Keratinocyte (primary cell): ENCODE data around the gene CLIP4. TPM values are rescaled to one million over a fixed set of nuclear protein-coding genes. Genes with fewer than 3 reads are reported as not detected.

Experiments used
- DNase-seq: peaks from one replicate; pipeline ENCODE4 v3.0.0-alpha.2; 2011; ENCODE audit warnings: low read depth, missing footprints, low spot score
- FAIRE-seq: peaks from 2 replicates; lab custom pipeline; 2011; peaks lifted over from hg19 to GRCh38; lab: Jason Lieb, UNC
- H2AFZ ChIP-seq: 2 replicates; pipeline ENCODE4 v1.6.0; 2012; ENCODE audit warnings: low read length, control low read depth, inconsistent platforms; ENCODE audit not compliant: control insufficient read depth
- H3K27ac ChIP-seq: 2 replicates; pipeline ENCODE4 v1.5.1; 2011; ENCODE audit warnings: low read length; ENCODE audit not compliant: control insufficient read depth, insufficient read depth
- H3K27me3 ChIP-seq: 3 replicates; pipeline ENCODE4 v1.6.0; 2011; ENCODE audit warnings: low read length; ENCODE audit not compliant: control insufficient read depth, insufficient read depth; ENCODE audit errors: extremely low read depth
- H3K36me3 ChIP-seq, 2 experiments: 2 replicates in 1 of 2; 3 replicates in 1 of 2; pipeline ENCODE4 v1.5.1; 2011; ENCODE audit warnings: low read length in 2 of 2, mild to moderate bottlenecking in 1 of 2; ENCODE audit not compliant: control insufficient read depth in 2 of 2, insufficient read depth in 2 of 2; ENCODE audit errors: extremely low read depth in 1 of 2
- H3K4me1 ChIP-seq: 3 replicates; pipeline ENCODE4 v1.5.1; 2011; ENCODE audit warnings: low read length; ENCODE audit not compliant: control insufficient read depth, insufficient read depth; ENCODE audit errors: extremely low read depth
- H3K4me2 ChIP-seq: 3 replicates; pipeline ENCODE4 v1.6.0; 2011; ENCODE audit warnings: low read depth, low read length; ENCODE audit not compliant: control insufficient read depth, insufficient read depth; ENCODE audit errors: extremely low read depth
- H3K4me3 ChIP-seq, 3 experiments: fragments of 200-600 bp in 1 of 3; sonication (generic) in 1 of 3; 2 replicates in 2 of 3; 3 replicates in 1 of 3; pipeline ENCODE4 v1.5.1; 2011 to 2016; ENCODE audit warnings: low read length in 3 of 3, mild to moderate bottlenecking in 3 of 3, control low read depth in 2 of 3, inconsistent platforms in 1 of 3, low read depth in 1 of 3, mixed read lengths in 1 of 3, mixed run types in 1 of 3, moderate library complexity in 1 of 3; ENCODE audit not compliant: control insufficient read depth in 2 of 3, insufficient read depth in 2 of 3; ENCODE audit errors: extremely low read depth in 1 of 3
- H3K79me2 ChIP-seq: 2 replicates; pipeline ENCODE4 v1.6.0; 2012; ENCODE audit warnings: low read length; ENCODE audit not compliant: control insufficient read depth, insufficient read depth
- H3K9ac ChIP-seq: 3 replicates; pipeline ENCODE4 v1.6.0; 2011; ENCODE audit warnings: low read length; ENCODE audit not compliant: control insufficient read depth, insufficient read depth; ENCODE audit errors: extremely low read depth
- H3K9me1 ChIP-seq: 3 replicates; pipeline ENCODE4 v1.6.0; 2011; ENCODE audit warnings: low read length; ENCODE audit not compliant: control insufficient read depth, insufficient read depth; ENCODE audit errors: extremely low read depth
- H3K9me3 ChIP-seq: 2 replicates; pipeline ENCODE4 v1.5.1; 2012; ENCODE audit warnings: low read depth, low read length; ENCODE audit not compliant: control insufficient read depth
- H4K20me1 ChIP-seq: 3 replicates; pipeline ENCODE4 v1.6.0; 2011; ENCODE audit warnings: low read length; ENCODE audit not compliant: control insufficient read depth, insufficient read depth; ENCODE audit errors: extremely low read depth
- EZH2 ChIP-seq: IDR thresholded peaks from one replicate; pipeline ENCODE4 v1.6.1; 2012; ENCODE audit warnings: inconsistent platforms, mild to moderate bottlenecking, low read length, moderate library complexity
- dilution Hi-C: fragments of 300-500 bp; cut with MboI; formaldehyde crosslinking; loops from one replicate; pipeline ENCODE4 v1.7.0; 2020; ENCODE audit warnings: low sequenced_read_pairs; ENCODE audit not compliant: extremely low pct_ligation_motif_present
- polyA plus RNA-seq, 5 experiments: library from polyadenylated mRNA; depleted of rRNA in 3 of 5; stranded (reverse) in 3 of 5; stranded (forward) in 1 of 5; unstranded in 1 of 5; fragments of >200 nt; gene quantifications; 1 replicate in 1 of 5; 2 replicates in 3 of 5; 3 replicates in 1 of 5; pipeline versions ENCODE4 v1.2.1 to v1.2.3, GENCODE V29; 2011 to 2012; ENCODE audit warnings: missing spikeins in 2 of 5, low read depth in 1 of 5, low replicate concordance in 1 of 5
- TF ChIP-seq, protein P1 (sequence below), 3 experiments: IDR thresholded peaks in 1 of 3; conservative IDR thresholded peaks in 1 of 3; optimal IDR thresholded peaks in 1 of 3; 2 replicates in 2 of 3; 3 replicates in 1 of 3; pipeline versions ENCODE3 to v1.5.1; 2011; ENCODE audit warnings: low read length in 3 of 3, mild to moderate bottlenecking in 3 of 3, moderate library complexity in 2 of 3, control low read depth in 1 of 3, inconsistent platforms in 1 of 3; ENCODE audit not compliant: insufficient read depth in 2 of 3; ENCODE audit errors: extremely low read depth in 1 of 3

The CLIP4 gene
- polyA plus RNA-seq, 1 donor (not counting 4 experiments of a cell fraction or from before 2014, with no cell fraction given) = 46.6 TPM

DNA sequence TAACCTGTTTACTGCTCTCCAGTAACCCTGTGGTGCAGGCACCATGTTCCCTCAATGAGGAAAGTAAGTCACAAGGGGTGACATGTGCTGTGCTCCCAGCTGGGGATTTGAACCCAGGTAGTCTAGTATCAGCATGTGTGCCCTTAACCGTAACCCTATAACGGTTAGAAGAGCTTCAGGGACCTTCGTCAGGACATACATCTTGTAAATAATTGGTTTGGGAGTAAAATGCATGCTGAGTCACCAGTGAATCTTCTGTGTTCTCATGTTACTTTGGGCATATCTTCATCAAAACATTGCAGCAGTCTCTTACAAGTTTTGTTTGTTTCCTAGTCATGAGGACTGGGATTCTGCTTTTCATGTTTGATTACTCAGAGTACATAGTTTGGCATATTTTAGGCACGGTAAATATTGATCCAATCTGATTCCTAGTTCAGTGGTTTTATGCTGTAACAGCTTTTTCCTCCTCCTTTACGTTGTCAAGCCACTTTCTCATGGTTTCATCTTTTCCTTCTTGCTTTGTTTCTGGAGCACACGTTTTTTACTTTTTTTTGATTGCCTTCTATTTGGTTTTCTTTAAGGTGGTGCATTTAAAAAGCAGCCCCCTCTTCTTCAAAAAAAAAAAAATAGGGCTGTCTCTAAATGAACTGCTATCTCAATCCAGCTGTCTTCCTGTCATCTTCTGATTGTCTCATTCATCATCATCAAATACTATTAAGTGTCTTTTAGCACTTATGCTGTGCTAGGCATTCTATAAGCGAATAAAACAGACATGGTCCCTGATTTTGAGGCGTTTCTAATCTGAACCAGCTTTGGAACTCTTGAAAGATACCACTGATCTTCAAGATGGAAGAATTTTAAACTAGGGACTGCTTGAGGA is 50.4 kb downstream of the CLIP4 start:
- peak; percentile 73 for FAIRE-seq
- Histone ChIP-seq H3K4me3 (no peak overlapping the region), H3K4me2 (no peak overlapping the region), H3K36me3 (peaks cover 5 to 16% of the 10 kb centered on the region in 2 experiments), H3K79me2 (no peaks in the 10 kb centered on the region), H2AFZ (no peak overlapping the region), H3K9ac (no peak overlapping the region), H3K4me1 (peaks cover 10% of the 10 kb centered on the region), H3K9me1 (no peaks in the 10 kb centered on the region), H3K27ac (no peak overlapping the region), H4K20me1 (no peaks in the 10 kb centered on the region), H3K27me3 (no peaks in the 10 kb centered on the region), H3K9me3 (no peaks in the 10 kb centered on the region)
- no peak for DNase-seq
- TF ChIP-seq EZH2 = no peak
- TF ChIP-seq, protein P1, sequence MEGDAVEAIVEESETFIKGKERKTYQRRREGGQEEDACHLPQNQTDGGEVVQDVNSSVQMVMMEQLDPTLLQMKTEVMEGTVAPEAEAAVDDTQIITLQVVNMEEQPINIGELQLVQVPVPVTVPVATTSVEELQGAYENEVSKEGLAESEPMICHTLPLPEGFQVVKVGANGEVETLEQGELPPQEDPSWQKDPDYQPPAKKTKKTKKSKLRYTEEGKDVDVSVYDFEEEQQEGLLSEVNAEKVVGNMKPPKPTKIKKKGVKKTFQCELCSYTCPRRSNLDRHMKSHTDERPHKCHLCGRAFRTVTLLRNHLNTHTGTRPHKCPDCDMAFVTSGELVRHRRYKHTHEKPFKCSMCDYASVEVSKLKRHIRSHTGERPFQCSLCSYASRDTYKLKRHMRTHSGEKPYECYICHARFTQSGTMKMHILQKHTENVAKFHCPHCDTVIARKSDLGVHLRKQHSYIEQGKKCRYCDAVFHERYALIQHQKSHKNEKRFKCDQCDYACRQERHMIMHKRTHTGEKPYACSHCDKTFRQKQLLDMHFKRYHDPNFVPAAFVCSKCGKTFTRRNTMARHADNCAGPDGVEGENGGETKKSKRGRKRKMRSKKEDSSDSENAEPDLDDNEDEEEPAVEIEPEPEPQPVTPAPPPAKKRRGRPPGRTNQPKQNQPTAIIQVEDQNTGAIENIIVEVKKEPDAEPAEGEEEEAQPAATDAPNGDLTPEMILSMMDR (optimal IDR thresholded peaks at IDR 0.05 in 1 of 3, IDR thresholded peaks at IDR 0.05 in 1 of 3, conservative IDR thresholded peaks at IDR 0.05 in 1 of 3; ENCODE audit: extremely low read depth in 1 of 3, insufficient read depth in 2 of 3, low read length in 3 of 3) = no peak
- dilution Hi-C loops = no loop called here

DNA sequence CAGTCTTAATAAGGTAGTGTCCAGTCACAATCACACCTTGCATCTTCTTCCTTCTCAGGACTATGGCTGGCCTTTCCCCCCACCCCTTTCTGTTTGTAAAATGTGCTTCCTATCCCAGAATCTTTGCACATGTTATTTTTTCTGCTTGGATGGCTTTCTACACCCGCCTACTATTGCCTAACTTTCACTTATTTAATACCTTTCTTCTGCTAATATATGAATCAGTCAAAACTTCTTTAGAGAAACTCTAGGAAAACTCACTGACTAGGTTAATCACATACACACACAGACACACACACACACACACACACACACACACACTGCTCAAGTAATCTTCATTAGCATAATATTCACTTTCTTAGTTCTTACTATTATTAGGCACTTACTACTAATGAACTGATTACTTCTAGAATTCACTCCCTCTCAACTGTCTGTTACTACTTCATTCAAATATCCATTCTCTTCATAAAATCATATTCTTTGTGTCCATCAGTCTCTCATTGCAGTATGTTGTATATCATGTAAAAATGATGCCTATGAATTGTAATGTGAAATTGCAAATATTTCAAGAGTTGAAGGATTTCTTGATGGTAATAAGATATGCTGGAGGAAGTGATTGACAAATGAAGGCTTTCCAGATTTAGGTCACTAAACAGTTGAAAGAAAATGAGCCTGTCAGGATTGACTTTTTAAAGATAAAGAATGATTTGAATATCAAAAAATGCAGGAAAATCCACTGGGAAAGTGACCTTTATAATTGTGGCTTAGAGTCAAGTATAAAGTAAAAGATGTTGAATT is 51.2 kb downstream of the CLIP4 start:
- FAIRE-seq = no peak
- Histone ChIP-seq H3K27ac (no peak overlapping the region), H3K79me2 (no peaks in the 10 kb centered on the region), H3K36me3 (peaks cover 4 to 14% of the 10 kb centered on the region in 2 experiments), H3K9ac (no peak overlapping the region), H3K4me1 (peaks cover 10% of the 10 kb centered on the region), H3K4me2 (no peak overlapping the region), H4K20me1 (no peaks in the 10 kb centered on the region), H3K9me3 (no peaks in the 10 kb centered on the region), H3K27me3 (no peaks in the 10 kb centered on the region), H2AFZ (no peak overlapping the region), H3K9me1 (no peaks in the 10 kb centered on the region), H3K4me3 (no peak overlapping the region)
- dilution Hi-C loops = no loop called here
- DNase-seq = no peak
- TF ChIP-seq EZH2 = no peak
- TF ChIP-seq, protein P1 (optimal IDR thresholded peaks at IDR 0.05 in 1 of 3, IDR thresholded peaks at IDR 0.05 in 1 of 3, conservative IDR thresholded peaks at IDR 0.05 in 1 of 3; ENCODE audit: extremely low read depth in 1 of 3, insufficient read depth in 2 of 3, low read length in 3 of 3) = no peak
